Calu3 (cell line): ENCODE data around the gene NECTIN4. TPM values are rescaled to one million over a fixed set of nuclear protein-coding genes. Genes with fewer than 3 reads are reported as not detected.
A peak's percentile ranks its signal among the peaks of the same experiment; 100 is the strongest.

ENCODE experiments used
- BruUV-seq: library from RNA; stranded (reverse); fragments of 400-500 nt; replicated peaks from 2 replicates; lab custom pipeline; 2021; lab: Mats Ljungman, UMichigan
- CTCF ChIA-PET: fragments of 300-600 bp; sonication (Branson Sonifier 250); formaldehyde crosslinking; loops from one replicate; lab custom pipeline; 2022; ENCODE audit warnings: antibody characterized with exemption; lab: Charles Lee
- DNase-seq: peaks from one replicate; pipeline ENCODE4 v3.0.0; 2022
- H3K27ac Mint-ChIP-seq: one replicate; pipeline ENCODE4 v1.8.0; 2022; ENCODE audit warnings: mixed read lengths; ENCODE audit not compliant: unreplicated experiment
- H3K27me3 Mint-ChIP-seq: one replicate; pipeline ENCODE4 v1.8.0; 2022; ENCODE audit warnings: mixed read lengths; ENCODE audit not compliant: unreplicated experiment
- H3K36me3 Mint-ChIP-seq: one replicate; pipeline ENCODE4 v1.8.0; 2022; ENCODE audit warnings: mild to moderate bottlenecking, moderate library complexity, mixed read lengths; ENCODE audit not compliant: insufficient read depth, unreplicated experiment
- H3K4me1 Mint-ChIP-seq: one replicate; pipeline ENCODE4 v1.8.0; 2022; ENCODE audit warnings: mild to moderate bottlenecking, low read depth, mixed read lengths; ENCODE audit not compliant: unreplicated experiment
- H3K4me3 Mint-ChIP-seq: one replicate; pipeline ENCODE4 v1.8.0; 2022; ENCODE audit warnings: mild to moderate bottlenecking, low read depth, moderate library complexity, mixed read lengths; ENCODE audit not compliant: unreplicated experiment
- H3K9me3 Mint-ChIP-seq: one replicate; pipeline ENCODE4 v1.8.0; 2022; ENCODE audit warnings: low read depth, mixed read lengths; ENCODE audit not compliant: unreplicated experiment
- intact Hi-C: fragments of 100-400 bp; cut with micrococcal nuclease; formaldehyde crosslinking; loops from one replicate; pipeline ENCODE4 v1.10.0; 2022; ENCODE audit not compliant: unreplicated experiment
- total RNA-seq: library from RNA; stranded (reverse); gene quantifications from 2 replicates; pipeline ENCODE4 v1.2.3, GENCODE V29; 2022
- TF ChIP-seq, protein P1 (sequence below): fragments of 200-600 bp; IDR thresholded peaks from one replicate; pipeline ENCODE4 v1.8.0; 2022; ENCODE audit warnings: antibody characterized with exemption; ENCODE audit not compliant: unreplicated experiment

The NECTIN4 gene
- total RNA-seq, 1 experiment from 2014 or later: 24.9 TPM

DNA sequence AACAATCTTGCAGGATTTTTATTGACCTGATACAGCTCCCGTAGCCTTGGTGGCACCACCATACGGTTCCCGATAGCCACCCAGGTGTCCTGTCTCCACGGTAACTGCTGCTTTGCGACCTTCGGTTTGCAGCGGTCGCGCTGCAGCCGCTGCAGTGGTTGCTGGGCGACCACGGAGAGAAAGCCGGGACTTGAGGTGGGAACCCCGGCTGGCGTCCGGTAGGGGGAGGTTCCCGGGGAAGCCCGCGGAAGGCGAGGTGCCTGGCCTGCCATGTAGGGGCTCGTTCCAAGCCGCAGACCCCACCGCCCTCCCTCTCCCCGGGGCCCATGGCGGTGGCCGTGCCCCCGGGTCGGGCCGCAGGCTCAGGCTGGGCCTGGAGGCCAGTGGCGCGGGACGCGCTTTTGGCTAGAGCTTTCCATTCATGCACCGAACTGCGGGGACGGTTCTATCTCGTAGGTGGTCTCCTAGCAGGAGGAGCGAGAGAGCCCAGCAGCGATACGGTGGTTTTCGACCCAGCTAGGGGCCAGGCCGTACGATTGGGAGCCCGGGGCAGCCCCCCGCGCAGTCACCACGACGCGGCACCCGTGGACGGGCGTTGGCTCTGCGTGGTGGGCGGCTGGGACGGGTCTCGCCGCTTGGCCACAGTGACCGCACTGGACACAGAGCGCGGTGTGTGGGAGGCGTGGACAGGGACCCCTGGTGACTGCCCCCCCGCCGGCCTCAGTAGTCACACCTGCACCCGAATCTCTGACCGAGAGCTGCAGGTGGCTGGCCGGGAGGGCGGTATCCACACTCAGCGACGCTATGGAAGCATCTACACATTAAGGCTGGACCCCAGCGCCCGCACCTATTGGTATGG lies 9.1 kb upstream of the NECTIN4 start, which contains the start of gene KLHDC9:
Gene KLHDC9, plus strand, starts transcription at position 152 of the 859 bp plus-strand sequence. Its CDS starts 175 bp downstream, at position 327.
- Mint-ChIP-seq H3K36me3 (peaks cover 32% of the 10 kb centered on the region), H3K4me1 (peaks cover 34% of the 10 kb centered on the region), H3K27me3 (no peaks in the 10 kb centered on the region), H3K27ac (peak within 1 kb of the TSS; percentile 99), H3K4me3 (peak within 1 kb of the TSS; percentile 83), H3K9me3 (no peaks in the 10 kb centered on the region)
- TSS peak; percentile 25 for BruUV-seq
- intact Hi-C loops: loop anchor here (1.0 to 5.0 kb wide), 2 partner anchors 27 to 36 kb away; no protein-coding TSS in a partner anchor
- DNase-seq: peak; percentile 92
- CTCF ChIA-PET: interaction anchor here (0.6 to 4.0 kb wide), 20 partner anchors 10 to 1167 kb away, joined by 3 to 56 read pairs (median 6); partner anchors contain the start of genes DEDD, F11R, NECTIN4 and NIT1
- TF ChIP-seq, protein P1, sequence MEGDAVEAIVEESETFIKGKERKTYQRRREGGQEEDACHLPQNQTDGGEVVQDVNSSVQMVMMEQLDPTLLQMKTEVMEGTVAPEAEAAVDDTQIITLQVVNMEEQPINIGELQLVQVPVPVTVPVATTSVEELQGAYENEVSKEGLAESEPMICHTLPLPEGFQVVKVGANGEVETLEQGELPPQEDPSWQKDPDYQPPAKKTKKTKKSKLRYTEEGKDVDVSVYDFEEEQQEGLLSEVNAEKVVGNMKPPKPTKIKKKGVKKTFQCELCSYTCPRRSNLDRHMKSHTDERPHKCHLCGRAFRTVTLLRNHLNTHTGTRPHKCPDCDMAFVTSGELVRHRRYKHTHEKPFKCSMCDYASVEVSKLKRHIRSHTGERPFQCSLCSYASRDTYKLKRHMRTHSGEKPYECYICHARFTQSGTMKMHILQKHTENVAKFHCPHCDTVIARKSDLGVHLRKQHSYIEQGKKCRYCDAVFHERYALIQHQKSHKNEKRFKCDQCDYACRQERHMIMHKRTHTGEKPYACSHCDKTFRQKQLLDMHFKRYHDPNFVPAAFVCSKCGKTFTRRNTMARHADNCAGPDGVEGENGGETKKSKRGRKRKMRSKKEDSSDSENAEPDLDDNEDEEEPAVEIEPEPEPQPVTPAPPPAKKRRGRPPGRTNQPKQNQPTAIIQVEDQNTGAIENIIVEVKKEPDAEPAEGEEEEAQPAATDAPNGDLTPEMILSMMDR: no peak

DNA sequence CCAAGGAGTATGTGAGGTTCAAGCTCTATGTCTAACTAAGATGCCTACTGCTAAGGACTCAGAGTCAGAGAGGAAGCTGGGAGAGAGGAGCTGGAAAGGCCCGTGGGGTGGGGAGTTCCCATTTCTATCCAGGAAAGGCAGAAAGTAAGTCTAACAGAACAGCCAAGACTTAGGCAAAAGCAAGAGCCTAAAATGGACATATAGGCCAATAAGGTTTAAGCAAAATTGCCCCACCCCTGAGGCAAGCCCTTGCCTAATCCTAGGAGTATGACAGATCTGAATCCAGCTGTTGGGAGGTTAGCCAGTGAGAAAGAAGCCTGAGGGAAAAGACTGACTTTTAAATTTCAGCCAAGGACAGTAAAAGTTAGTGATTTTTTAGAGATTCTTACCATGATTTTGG lies 7.2 kb upstream of the NECTIN4 start:
- BruUV-seq: no TSS peak
- peaks cover 53% of the 10 kb centered on the region for H3K4me1 Mint-ChIP-seq
- intact Hi-C loops: loop anchor here (2.0 to 5.0 kb wide), 3 partner anchors 14 to 104 kb away; no protein-coding TSS in a partner anchor
- H3K27ac Mint-ChIP-seq: peak overlapping the region; percentile 99
- no peaks in the 10 kb centered on the region for H3K9me3 Mint-ChIP-seq
- no peak for DNase-seq
- no peak overlapping the region for H3K4me3 Mint-ChIP-seq
- H3K27me3 Mint-ChIP-seq: no peaks in the 10 kb centered on the region
- peaks cover 28% of the 10 kb centered on the region for H3K36me3 Mint-ChIP-seq
- CTCF ChIA-PET: interaction anchor here (1.8 to 4.0 kb wide), 4 partner anchors 24 to 83 kb away, joined by 9 to 56 read pairs (median 14); partner anchors contain the start of gene USF1
- TF ChIP-seq, protein P1: no peak

DNA sequence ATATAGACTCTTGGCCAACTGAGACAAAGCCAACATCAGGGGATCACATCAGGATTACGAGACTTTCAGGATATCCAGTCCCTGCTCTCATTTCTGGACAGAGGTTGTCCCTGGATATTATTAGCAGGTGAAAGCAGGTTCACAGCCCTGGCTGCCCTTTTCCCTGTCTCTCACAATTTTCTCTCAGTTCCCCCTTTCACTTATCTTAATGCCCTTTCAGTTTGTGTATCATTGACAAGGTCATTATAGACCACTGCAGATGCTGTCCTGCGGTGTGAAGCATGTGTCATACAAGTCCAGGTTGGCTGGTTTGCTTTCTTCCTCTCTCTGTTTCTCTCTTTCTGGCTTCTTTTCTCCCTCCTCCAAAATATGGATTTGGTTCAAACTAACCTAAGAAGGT lies 6.7 kb upstream of the NECTIN4 start:
- intact Hi-C loops: loop anchor here (2.0 to 5.0 kb wide), 3 partner anchors 13 to 103 kb away; no protein-coding TSS in a partner anchor
- CTCF ChIA-PET: interaction anchor here (2.7 to 4.0 kb wide), 2 partner anchors 24 to 50 kb away, joined by 17 to 56 read pairs; partner anchors contain the start of gene USF1
- Mint-ChIP-seq H3K9me3 (no peaks in the 10 kb centered on the region), H3K27ac (no peak overlapping the region), H3K4me1 (peaks cover 55% of the 10 kb centered on the region), H3K27me3 (no peaks in the 10 kb centered on the region), H3K36me3 (peaks cover 24% of the 10 kb centered on the region), H3K4me3 (no peak overlapping the region)
- no TSS peak for BruUV-seq
- TF ChIP-seq, protein P1: no peak
- DNase-seq: no peak

DNA sequence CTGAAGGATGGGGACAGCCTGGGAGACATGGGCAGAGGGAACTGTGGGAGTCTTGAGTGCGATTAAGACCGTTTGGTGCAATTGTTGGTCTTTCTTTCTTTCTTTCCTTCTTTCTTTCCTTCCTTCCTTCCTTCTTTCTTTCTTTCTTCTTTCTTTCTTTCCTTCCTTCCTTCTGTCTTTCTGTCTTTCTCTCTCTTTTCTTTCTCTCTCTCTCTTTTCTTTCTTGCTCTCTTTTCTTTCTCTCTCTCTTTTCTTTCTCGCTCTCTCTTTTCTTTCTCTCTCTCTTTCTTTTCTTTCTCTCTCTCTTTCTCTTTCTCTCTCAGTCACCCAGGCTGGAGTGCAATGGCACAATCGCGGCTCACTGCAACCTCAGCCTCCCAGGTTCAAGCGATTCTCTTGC lies 5.9 kb upstream of the NECTIN4 start:
- H3K27me3 Mint-ChIP-seq: no peaks in the 10 kb centered on the region
- H3K4me3 Mint-ChIP-seq: no peak overlapping the region
- peak overlapping the region; percentile 1 for H3K27ac Mint-ChIP-seq
- TF ChIP-seq, protein P1: no peak
- no TSS peak for BruUV-seq
- H3K36me3 Mint-ChIP-seq: peaks cover 24% of the 10 kb centered on the region
- CTCF ChIA-PET: interaction anchor here (2.7 kb wide), 1 partner anchor 49 kb away, joined by 17 read pairs; the partner anchor contains the start of gene USF1
- intact Hi-C loops: loop anchor here (5.0 kb wide), 1 partner anchor 33 kb away; no protein-coding TSS in a partner anchor
- no peaks in the 10 kb centered on the region for H3K9me3 Mint-ChIP-seq
- DNase-seq: no peak
- H3K4me1 Mint-ChIP-seq: peaks cover 63% of the 10 kb centered on the region
